ENCODE results near the gene HINFP.

Gene HINFP

DNA sequence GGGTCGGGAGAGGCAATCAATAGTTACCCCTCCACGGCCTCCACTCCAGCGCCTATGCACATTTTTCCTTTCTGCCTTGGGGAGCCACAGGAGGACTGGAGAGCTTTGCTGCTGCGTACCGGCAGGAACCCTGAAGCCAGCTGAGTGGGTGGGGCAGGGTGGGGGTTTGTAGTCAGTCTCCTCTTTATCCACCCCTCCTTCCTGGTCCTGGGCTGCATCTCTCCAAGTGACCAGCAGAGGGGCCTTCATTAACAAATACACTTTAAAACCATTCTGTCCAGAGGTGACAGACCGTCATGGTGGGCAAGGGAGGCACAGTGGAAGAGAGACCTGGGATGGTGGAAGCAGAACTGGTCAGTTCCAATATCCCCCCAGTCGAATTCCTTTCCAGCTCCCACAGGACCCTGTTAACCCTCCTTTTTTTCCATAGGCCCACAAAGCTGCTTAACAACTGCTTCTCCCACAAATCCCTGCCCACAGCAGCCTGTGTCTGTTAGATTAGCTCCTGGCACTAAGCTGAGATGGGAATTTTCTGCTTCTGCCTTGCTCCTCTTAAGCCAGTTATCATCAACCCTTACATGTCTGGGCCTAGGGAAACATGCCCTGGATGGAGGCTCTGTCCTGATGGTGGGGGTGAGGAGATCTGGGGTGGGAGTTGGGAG lies 23.6 kb downstream of the HINFP start:
- TF ChIP-seq, protein P1, sequence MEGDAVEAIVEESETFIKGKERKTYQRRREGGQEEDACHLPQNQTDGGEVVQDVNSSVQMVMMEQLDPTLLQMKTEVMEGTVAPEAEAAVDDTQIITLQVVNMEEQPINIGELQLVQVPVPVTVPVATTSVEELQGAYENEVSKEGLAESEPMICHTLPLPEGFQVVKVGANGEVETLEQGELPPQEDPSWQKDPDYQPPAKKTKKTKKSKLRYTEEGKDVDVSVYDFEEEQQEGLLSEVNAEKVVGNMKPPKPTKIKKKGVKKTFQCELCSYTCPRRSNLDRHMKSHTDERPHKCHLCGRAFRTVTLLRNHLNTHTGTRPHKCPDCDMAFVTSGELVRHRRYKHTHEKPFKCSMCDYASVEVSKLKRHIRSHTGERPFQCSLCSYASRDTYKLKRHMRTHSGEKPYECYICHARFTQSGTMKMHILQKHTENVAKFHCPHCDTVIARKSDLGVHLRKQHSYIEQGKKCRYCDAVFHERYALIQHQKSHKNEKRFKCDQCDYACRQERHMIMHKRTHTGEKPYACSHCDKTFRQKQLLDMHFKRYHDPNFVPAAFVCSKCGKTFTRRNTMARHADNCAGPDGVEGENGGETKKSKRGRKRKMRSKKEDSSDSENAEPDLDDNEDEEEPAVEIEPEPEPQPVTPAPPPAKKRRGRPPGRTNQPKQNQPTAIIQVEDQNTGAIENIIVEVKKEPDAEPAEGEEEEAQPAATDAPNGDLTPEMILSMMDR (IDR thresholded peaks at IDR 0.05; ENCODE audit: insufficient read depth, missing control alignments) = peak; percentile 35
- DNase-seq (ENCODE audit: insufficient read length, low spot score) (peak; percentile 70), FAIRE-seq (peak; percentile 94)

DNA sequence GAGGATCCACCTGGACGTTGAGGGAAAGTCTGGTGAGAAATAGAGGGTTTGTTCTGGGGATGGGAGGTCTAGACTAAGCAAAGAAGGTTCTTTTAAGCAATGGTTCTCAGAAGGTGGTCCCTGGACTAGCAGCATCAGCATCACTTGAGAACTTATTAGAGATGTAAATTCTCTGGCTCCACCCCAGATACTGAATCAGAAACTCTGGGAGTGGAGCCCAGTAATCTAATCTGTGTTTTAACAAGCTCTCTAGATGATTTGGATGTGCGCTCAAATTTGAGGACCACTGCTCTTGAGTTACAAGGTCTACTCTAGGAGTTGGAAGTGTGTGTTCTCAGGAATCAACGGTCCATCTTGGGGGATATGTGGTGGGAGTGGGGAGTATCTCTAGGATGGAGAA lies 24.2 kb downstream of the HINFP start:
- TF ChIP-seq, protein P1 (IDR thresholded peaks at IDR 0.05; ENCODE audit: insufficient read depth, missing control alignments) = no peak
- FAIRE-seq (no peak), DNase-seq (ENCODE audit: insufficient read length, low spot score) (no peak)

DNA sequence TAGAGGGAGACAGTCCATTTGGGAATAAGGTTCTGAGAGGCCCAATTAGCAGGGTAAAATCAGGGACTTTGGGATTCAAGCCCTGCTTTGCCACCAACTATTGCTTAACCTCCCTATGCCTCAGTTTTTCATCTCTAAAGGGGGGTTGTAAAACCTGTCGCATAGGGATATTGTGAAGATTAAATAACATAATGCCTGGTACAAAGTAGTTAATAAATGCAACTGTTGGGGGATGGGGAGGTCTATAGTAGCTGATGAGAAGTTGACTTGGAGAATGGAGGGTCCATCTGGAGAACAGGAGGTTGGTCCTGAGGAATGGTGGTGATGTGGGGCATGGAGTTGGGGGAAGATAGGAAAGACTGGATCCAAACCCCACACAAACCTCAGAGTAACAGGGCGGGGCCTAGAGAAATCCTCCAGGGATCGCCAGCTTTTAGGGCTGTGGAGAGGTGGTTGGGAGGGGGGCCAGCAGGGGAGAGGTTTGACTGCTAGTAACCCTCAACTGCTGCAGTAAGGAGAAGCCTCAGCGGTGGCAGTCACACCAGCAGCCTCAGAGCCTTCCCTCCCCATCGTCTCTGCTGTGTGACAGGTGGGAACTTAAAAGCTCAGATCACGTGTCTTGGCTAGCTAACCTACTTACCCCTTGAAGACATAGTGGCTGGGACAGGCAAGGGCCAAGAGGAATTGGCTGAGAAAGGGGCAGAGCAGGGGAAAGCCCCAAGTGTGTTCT lies 26.4 kb downstream of the HINFP start:
- DNase-seq (ENCODE audit: insufficient read length, low spot score) (no peak), FAIRE-seq (no peak)
- TF ChIP-seq, protein P1 (IDR thresholded peaks at IDR 0.05; ENCODE audit: insufficient read depth, missing control alignments) = no peak

DNA sequence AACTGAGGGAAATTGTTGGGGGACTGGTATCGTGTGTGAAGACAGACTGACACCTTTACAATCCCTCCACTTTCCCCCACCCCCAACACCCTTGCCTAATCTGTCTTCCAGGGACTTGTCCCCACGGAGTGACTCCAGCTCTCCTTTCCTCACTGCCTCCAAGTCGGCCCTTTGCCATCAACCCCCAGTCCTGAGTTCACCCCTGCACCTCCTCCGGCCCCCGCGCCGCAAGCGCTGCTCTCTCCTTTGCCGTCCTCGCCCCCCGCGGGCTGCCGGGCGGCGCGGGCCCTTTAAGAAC lies 27.3 kb downstream of the HINFP start:
- DNase-seq (ENCODE audit: insufficient read length, low spot score) (no peak), FAIRE-seq (no peak)
- TF ChIP-seq, protein P1 (IDR thresholded peaks at IDR 0.05; ENCODE audit: insufficient read depth, missing control alignments) = no peak

DNA sequence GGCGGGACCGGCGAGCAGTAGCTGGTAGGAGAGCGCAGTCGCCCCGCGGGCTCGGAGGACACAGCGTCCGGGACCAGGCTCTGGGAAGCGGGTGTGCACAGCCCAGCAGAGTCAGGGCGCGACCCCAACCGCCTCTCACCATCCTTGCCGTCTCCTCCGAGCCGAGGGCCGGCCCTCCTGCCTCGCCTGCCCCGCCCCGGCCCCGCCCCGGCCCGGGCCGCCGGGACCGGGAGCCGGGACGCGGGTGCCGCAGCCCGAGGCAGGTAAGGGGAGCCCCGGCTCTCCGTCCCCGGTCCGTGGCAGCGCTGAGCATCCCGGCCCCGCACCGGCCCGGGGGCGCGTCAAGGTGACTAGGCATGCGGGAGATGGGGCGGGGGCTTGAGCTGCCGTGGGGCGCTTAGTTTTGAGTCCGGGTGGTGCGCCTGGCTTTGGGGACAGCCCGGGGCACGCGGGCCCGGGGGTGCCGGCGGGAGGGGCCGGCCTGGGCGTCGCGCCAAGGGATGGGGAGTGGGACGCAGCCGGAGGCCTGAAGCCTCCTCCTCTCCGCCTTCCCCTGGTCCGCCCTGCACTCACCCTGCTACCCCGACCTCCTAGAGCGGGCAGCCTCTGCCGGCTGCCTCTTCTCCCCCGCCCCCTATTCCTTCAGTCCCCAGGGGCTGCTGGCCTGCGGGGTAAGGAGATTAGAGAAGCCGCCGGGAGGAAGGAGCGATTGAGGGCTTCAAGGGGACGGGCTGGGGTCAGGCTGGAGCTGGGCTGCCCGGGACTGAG lies 27.8 kb downstream of the HINFP start, which contains the start of gene ABCG4:
Gene ABCG4, plus strand, starts transcription at position 35 of the 768 bp plus-strand sequence. CDS start 914 bp downstream, outside the sequence.
- FAIRE-seq (no peak), DNase-seq (ENCODE audit: insufficient read length, low spot score) (peak; percentile 73)
- TF ChIP-seq, protein P1 (IDR thresholded peaks at IDR 0.05; ENCODE audit: insufficient read depth, missing control alignments) = no peak

DNA sequence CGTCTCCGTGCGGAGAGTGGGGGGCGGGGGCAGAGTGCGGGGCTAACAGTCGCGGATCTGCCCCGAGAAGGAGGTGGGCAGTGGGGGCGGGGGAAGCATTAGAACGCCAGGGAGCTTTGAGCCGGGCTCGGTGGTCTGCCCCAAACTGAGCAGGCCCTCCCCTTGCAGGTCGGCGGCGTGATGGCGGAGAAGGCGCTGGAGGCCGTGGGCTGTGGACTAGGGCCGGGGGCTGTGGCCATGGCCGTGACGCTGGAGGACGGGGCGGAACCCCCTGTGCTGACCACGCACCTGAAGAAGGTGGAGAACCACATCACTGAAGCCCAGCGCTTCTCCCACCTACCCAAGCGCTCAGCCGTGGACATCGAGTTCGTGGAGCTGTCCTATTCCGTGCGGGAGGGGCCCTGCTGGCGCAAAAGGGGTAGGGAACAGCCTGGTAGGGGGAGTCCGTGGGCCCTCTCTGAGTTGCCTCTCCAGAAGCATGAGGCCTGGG lies 28.5 kb downstream of the HINFP start:
- FAIRE-seq (no peak), DNase-seq (ENCODE audit: insufficient read length, low spot score) (no peak)
- TF ChIP-seq, protein P1 (IDR thresholded peaks at IDR 0.05; ENCODE audit: insufficient read depth, missing control alignments) = no peak

All from D721Med (cell line).